ENCODE measurements around the gene BAZ1A. TPM values are rescaled to one million over a fixed set of nuclear protein-coding genes. Genes with fewer than 3 reads are reported as not detected.

Gene BAZ1A
- total RNA-seq, 4 donors from 2014 or later, result 16.7 to 29.8 (median 28.4) TPM

DNA sequence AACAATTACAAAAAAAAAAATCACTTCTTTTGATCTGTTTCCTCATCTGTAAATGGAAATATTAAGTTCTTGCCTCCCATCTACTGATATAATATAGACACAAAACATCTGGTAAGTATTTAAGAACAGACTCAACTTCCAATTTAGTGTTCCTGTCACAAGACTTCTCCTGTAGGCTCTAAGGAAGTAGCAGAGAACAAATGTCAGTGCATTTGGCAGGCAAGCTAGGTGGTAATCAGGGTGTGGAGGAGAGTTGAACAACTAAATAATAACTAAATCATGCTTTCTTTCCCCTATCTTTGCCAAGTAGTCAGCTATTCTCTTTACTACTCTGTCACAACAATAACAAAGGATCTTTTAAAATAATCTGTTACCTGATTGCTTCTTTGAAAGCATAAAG lies 22.1 kb downstream of the BAZ1A start:
- peaks cover 0 to 8% of the 10 kb centered on the region in 2 donors for H3K4me1 ChIP-seq
- H3K4me3 ChIP-seq (replicated peaks in 1 of 3), result no peak overlapping the region
- no peaks in the 10 kb centered on the region for H3K9me3 ChIP-seq
- intact Hi-C loops (cut with DNase I), result no loop called here
- no peaks in the 10 kb centered on the region for H3K27me3 ChIP-seq
- H3K27ac ChIP-seq, result no peak overlapping the region
- DNase-seq, result no peak
- no peaks in the 10 kb centered on the region for H3K36me3 ChIP-seq
- TF ChIP-seq CTCF (IDR thresholded peaks at IDR 0.05) (no peak), POLR2A (IDR thresholded peaks at IDR 0.05) (no peak)

DNA sequence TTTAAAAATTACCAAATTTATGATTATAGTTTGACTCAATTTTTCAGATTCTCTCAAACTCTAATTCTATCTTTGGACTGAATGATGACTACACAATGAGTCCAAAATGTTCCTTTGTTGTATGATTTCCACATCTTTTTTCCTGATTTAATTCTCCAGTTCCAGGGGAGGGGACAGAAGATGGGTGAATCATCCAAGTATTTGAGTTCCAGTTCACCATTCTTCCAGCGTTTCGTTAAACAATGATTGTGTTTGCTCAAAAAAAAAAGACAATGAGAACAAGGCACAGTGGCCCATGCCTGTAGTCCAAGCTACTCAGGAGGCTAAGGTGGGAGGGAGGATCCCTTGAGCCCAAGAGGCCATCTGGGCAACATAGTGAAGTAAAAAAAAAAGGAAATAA lies 23.8 kb downstream of the BAZ1A start:
- no peak overlapping the region for H3K27ac ChIP-seq
- TF ChIP-seq POLR2A (IDR thresholded peaks at IDR 0.05) (no peak), CTCF (IDR thresholded peaks at IDR 0.05) (no peak)
- H3K36me3 ChIP-seq, result no peaks in the 10 kb centered on the region
- 74 to 83% methylated on average over 2 of the region's 2 CpGs for whole genome bisulfite sequencing, 2 donors
- no peaks in the 10 kb centered on the region for H3K27me3 ChIP-seq
- DNase-seq, result no peak
- H3K9me3 ChIP-seq, result no peaks in the 10 kb centered on the region
- intact Hi-C loops (cut with DNase I), result no loop called here
- no peaks in the 10 kb centered on the region for H3K4me1 ChIP-seq
- no peak overlapping the region for H3K4me3 ChIP-seq (replicated peaks in 1 of 3)

GRCh38 chr14:34845869-34846268 lies 29.3 kb downstream of the BAZ1A start:
- Histone ChIP-seq H3K27me3 (no peaks in the 10 kb centered on the region), H3K4me3 (replicated peaks in 1 of 3) (no peak overlapping the region), H3K4me1 (peaks cover 8 to 11% of the 10 kb centered on the region in 2 donors), H3K27ac (no peak overlapping the region), H3K36me3 (no peaks in the 10 kb centered on the region), H3K9me3 (no peaks in the 10 kb centered on the region)
- 91 to 95% methylated on average over 1 of the region's 1 CpG for WGBS, 2 donors
- TF ChIP-seq CTCF (IDR thresholded peaks at IDR 0.05) (no peak), POLR2A (IDR thresholded peaks at IDR 0.05) (no peak)
- no peak for DNase-seq
- intact Hi-C loops (cut with DNase I), result no loop called here

GRCh38 chr14:34843011-34843554 lies 32.1 kb downstream of the BAZ1A start:
- no peaks in the 10 kb centered on the region for H3K9me3 ChIP-seq
- intact Hi-C loops (cut with DNase I), result no loop called here
- H3K4me1 ChIP-seq, result peaks cover 8 to 11% of the 10 kb centered on the region in 2 donors
- H3K27me3 ChIP-seq, result no peaks in the 10 kb centered on the region
- no peak overlapping the region for H3K27ac ChIP-seq
- H3K4me3 ChIP-seq (replicated peaks in 1 of 3), result no peak overlapping the region
- TF ChIP-seq CTCF (IDR thresholded peaks at IDR 0.05) (no peak), POLR2A (IDR thresholded peaks at IDR 0.05) (no peak)
- no peak for DNase-seq
- WGBS, 2 donors, result 72 to 85% methylated on average over 3 of the region's 3 CpGs
- H3K36me3 ChIP-seq, result no peaks in the 10 kb centered on the region

DNA sequence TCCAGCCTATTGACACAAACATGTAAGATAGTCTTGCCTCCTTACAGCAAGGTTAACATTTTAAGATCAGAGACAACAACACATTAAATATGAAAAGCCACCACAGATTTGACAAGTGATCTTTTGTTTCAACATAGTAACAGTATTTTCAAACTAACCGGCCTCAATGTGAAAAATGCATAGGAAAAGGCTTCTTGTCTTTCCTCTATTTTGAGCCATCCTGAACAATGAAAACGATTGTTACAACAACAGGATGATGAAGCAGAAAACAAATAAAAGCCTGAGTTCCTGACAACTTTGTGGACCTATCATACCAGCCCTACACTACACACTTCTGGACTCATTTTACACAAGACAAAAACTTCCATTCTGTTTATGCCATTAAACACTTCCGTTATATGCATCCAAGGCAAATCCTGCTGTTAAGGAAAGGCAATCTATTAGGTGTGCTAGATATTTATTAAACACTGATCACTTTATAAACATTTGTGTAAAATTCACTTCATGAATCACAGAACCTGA lies 37.3 kb downstream of the BAZ1A start:
- no peak for TF ChIP-seq POLR2A (IDR thresholded peaks at IDR 0.05)
- TF ChIP-seq CTCF (IDR thresholded peaks at IDR 0.05), result no peak
- 74 to 79% methylated on average over 3 of the region's 3 CpGs for WGBS, 2 donors
- H3K9me3 ChIP-seq, result no peaks in the 10 kb centered on the region
- H3K36me3 ChIP-seq, result no peaks in the 10 kb centered on the region
- intact Hi-C loops (cut with DNase I), result no loop called here
- H3K4me3 ChIP-seq (replicated peaks in 1 of 3), result no peak overlapping the region
- no peak overlapping the region for H3K27ac ChIP-seq
- DNase-seq, result no peak
- peaks cover 2 to 8% of the 10 kb centered on the region in 2 donors for H3K4me1 ChIP-seq
- H3K27me3 ChIP-seq, result no peaks in the 10 kb centered on the region
